ENCODE measurements around the gene ZNF783.

ZNF783 gene

DNA sequence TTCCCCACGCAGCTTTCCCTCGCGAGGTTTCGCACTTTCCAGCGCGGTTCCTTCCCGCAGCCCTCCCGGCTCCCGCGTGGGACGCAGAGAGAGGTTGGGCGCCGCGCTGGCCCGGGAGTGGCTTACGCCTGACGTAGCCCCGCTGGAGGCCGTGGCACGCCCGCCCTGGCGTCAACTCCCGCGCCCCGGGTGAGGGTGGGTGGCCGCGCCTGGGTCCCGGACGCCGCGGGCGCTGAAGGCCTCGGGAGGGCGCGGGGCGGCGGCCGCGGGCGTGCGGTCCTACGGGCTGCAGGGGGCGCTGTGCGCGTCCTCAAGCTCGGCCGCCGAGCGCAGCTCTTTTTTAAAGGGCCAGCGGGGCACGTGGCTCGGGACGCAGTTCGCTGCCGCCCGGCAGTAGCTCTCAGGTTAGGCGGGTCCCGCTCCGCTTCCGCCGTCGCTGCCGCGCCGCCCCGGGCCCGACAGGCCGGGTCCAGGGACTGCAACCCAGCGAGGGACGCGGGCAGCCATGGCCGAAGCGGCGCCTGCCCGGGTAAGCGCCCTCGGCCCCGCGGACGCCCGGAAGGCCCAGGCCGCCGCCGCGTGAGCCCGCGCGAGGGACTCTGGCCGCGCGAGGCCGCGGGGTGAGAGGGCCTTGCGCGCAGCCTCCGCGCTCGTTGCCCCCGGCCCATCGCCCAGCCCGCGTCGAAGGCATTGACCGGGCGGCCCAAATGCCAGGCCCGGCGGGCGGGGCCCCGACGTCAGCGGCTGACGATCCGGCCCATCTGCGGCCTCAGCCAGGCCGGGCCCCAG, at the start of gene ZNF783:
ZNF783 (plus strand) TSS at position 368 of the 789 bp plus-strand sequence; CDS start at position 506, 138 bp downstream.
- peak within 1 kb of the TSS; percentile 98 for H2AFZ ChIP-seq (ENCODE audit: low read length, unreplicated experiment)
- H3K4me1 ChIP-seq (ENCODE audit: control insufficient read depth, insufficient read depth, low read length, unreplicated experiment) = peaks cover 16% of the 10 kb centered on the region
- no peaks in the 10 kb centered on the region for H3K27me3 ChIP-seq (ENCODE audit: insufficient read depth, low read length)
- H3K36me3 ChIP-seq (ENCODE audit: insufficient read depth, low read length) = peaks cover 3% of the 10 kb centered on the region
- peak within 1 kb of the TSS; percentile 100 for H3K4me3 ChIP-seq (ENCODE audit: low read depth, low read length)
- peak within 1 kb of the TSS; percentile 96 for H3K27ac ChIP-seq (ENCODE audit: low read depth, low read length)
- peaks cover 28% of the 10 kb centered on the region for H3K79me2 ChIP-seq (ENCODE audit: control insufficient read depth, insufficient read depth, low read length, unreplicated experiment)

DNA sequence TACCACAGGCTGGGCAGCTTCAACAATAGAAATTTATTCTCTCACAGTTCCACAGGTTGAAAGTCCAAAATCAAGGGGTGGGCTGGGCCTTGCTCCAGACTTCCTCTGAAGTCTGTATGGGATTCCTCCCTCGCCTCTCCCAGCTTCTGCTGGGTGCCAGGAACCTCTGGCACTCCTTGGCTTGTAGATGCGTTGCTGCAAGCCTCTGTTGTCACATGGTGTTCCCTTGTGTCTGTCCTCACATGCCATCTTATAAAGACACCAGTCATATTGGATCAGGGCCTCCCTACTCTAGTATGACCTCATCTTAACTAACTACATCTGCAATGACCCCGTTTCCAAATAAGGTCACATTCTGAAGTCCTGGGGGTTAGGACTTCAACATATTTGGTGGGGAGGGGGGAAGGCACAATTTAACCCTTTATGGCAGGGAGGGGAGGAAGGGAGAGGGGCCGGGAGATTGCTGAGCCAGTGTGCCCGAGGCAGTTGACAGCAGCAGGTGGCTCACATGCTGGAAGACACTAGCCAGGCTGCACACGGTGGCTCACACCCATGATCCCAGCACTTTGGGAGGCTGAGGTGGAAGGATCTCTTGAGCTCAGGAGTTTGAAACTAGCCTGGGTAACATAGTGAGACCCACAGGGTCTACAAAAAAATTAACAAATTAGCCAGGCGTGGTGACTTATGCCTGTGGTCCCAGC, 47.8 kb upstream of the ZNF783 start:
- Histone ChIP-seq H3K4me1 (ENCODE audit: control insufficient read depth, insufficient read depth, low read length, unreplicated experiment) (peaks cover 3% of the 10 kb centered on the region), H3K4me3 (ENCODE audit: low read depth, low read length) (no peak overlapping the region), H3K79me2 (ENCODE audit: control insufficient read depth, insufficient read depth, low read length, unreplicated experiment) (peaks cover 3% of the 10 kb centered on the region), H3K36me3 (ENCODE audit: insufficient read depth, low read length) (peaks cover 55% of the 10 kb centered on the region), H2AFZ (ENCODE audit: low read length, unreplicated experiment) (no peak overlapping the region), H3K27me3 (ENCODE audit: insufficient read depth, low read length) (no peaks in the 10 kb centered on the region), H3K27ac (ENCODE audit: low read depth, low read length) (no peak overlapping the region)

DNA sequence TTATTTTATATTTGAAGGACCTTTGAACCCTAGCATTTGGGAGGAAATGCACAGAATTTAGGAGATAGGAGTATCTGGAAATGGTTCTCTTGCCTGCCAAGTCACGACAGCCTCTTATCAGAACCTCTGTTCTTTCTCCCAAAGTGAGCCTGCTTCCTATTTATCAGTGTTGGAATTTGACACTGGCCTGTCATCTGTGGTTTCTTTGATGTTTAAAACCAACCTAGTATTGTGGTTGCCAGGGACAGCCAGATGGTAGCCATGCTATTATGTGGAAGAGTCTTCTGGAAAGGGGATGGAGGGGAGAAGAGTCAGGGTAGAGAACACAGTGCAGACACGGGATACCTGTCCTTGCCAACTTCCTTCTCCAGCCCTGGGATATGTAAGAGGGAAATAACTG, 45.6 kb upstream of the ZNF783 start:
- H2AFZ ChIP-seq (ENCODE audit: low read length, unreplicated experiment) = no peak overlapping the region
- H3K4me1 ChIP-seq (ENCODE audit: control insufficient read depth, insufficient read depth, low read length, unreplicated experiment) = no peaks in the 10 kb centered on the region
- no peak overlapping the region for H3K4me3 ChIP-seq (ENCODE audit: low read depth, low read length)
- peaks cover 44% of the 10 kb centered on the region for H3K36me3 ChIP-seq (ENCODE audit: insufficient read depth, low read length)
- H3K79me2 ChIP-seq (ENCODE audit: control insufficient read depth, insufficient read depth, low read length, unreplicated experiment) = peaks cover 3% of the 10 kb centered on the region
- H3K27ac ChIP-seq (ENCODE audit: low read depth, low read length) = no peak overlapping the region
- no peaks in the 10 kb centered on the region for H3K27me3 ChIP-seq (ENCODE audit: insufficient read depth, low read length)

DNA sequence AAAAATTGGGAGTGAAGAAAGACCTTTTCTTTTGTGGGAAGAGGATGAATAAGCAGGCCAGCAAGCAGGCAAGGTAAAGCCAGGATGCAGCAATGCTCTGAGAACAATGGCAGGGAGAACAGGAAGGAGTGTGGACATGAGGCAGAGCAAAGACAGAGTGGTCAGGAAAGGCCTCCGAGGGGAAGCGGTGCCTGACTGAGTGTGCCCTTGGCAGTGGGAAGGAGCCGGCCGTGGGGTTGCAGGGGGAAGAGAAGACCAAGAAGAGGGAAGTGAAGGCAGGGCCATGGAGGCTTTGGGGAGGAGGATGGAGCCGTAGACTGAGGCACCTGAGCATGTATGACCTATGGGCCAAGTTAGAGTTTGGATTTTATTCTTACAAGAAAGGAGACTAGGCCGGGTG, 44.4 kb upstream of the ZNF783 start:
- no peaks in the 10 kb centered on the region for H3K4me1 ChIP-seq (ENCODE audit: control insufficient read depth, insufficient read depth, low read length, unreplicated experiment)
- H3K36me3 ChIP-seq (ENCODE audit: insufficient read depth, low read length) = peaks cover 42% of the 10 kb centered on the region; the same call in 1 of the 2 replicates
- no peak overlapping the region for H2AFZ ChIP-seq (ENCODE audit: low read length, unreplicated experiment)
- H3K79me2 ChIP-seq (ENCODE audit: control insufficient read depth, insufficient read depth, low read length, unreplicated experiment) = peaks cover 3% of the 10 kb centered on the region
- no peaks in the 10 kb centered on the region for H3K27me3 ChIP-seq (ENCODE audit: insufficient read depth, low read length)
- no peak overlapping the region for H3K4me3 ChIP-seq (ENCODE audit: low read depth, low read length)
- no peak overlapping the region for H3K27ac ChIP-seq (ENCODE audit: low read depth, low read length)

DNA sequence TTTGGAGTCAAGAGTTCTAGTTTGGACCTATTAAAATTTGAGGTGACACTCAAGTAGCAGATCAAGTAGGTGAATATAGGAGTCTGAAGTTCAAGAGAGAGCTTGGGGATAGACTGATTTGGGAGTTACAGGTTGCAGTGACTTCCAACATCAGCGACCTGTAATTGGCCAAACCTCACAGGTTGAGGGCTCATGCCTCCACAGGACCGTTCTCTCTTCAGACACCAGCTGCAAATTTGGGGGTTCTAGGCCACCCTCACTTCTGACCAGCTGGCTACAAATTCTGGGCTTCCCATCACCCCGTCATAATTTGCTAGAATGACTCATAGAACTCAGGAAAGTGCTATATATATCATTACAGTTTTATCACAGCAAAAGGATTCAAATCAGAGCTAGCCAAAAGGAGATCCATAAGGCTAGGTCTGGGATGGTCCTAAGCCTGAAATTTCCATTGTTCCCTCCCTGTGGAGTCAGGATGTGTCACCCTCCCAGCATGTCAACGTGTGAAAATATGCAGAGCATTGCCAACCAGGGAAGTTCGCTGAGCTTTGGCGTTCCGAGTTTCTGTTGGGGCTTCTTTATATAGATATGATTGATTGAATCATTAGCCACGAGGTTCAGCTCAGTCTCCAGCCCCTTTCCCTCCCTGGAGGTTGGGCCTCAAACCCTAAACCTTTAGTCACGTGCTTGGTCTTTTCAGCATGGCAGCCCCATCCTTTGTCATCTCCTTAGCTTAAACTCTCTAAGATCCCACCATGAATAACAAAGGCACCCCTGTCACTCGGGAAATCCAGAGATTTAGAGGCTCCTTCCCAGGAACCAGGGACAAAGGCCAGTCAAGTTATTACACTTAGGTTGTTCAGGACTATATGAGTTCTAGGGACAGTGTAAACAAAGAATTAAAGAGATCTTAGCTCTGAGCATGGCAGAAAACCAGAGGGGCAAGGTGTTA, 43.3 kb upstream of the ZNF783 start:
- Histone ChIP-seq H3K27ac (ENCODE audit: low read depth, low read length) (no peak overlapping the region), H3K36me3 (ENCODE audit: insufficient read depth, low read length) (peaks cover 35% of the 10 kb centered on the region; the same call in 1 of the 2 replicates)

DNA sequence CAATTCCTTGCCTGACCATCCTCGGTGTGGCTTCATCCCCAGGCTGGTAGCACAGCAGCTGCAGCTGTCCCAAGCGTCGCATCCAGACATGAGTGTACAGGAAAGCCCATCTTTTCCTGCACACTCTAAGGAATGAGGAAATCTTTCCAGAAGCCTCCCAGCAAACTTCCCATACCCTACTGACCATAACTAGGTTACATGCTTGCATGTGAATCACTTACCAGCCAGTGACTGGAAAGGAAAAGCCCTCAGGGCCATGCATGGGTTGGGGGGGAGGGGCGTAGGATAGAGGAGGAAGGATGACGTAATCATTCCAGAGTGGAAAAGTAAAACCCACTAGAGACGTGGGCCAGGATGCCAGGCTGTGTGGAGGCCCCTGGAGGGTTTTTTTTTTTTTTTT, 41.5 kb upstream of the ZNF783 start:
- H3K36me3 ChIP-seq (ENCODE audit: insufficient read depth, low read length) = peaks cover 36% of the 10 kb centered on the region; the same call in 1 of the 2 replicates

More for the DNA sequence above, 43.3 kb upstream of the ZNF783 start:
- no peak overlapping the region for H2AFZ ChIP-seq (ENCODE audit: low read length, unreplicated experiment)
- H3K4me3 ChIP-seq (ENCODE audit: low read depth, low read length) = no peak overlapping the region
- H3K79me2 ChIP-seq (ENCODE audit: control insufficient read depth, insufficient read depth, low read length, unreplicated experiment) = peaks cover 3% of the 10 kb centered on the region
- no peaks in the 10 kb centered on the region for H3K27me3 ChIP-seq (ENCODE audit: insufficient read depth, low read length)
- no peaks in the 10 kb centered on the region for H3K4me1 ChIP-seq (ENCODE audit: control insufficient read depth, insufficient read depth, low read length, unreplicated experiment)

DNA sequence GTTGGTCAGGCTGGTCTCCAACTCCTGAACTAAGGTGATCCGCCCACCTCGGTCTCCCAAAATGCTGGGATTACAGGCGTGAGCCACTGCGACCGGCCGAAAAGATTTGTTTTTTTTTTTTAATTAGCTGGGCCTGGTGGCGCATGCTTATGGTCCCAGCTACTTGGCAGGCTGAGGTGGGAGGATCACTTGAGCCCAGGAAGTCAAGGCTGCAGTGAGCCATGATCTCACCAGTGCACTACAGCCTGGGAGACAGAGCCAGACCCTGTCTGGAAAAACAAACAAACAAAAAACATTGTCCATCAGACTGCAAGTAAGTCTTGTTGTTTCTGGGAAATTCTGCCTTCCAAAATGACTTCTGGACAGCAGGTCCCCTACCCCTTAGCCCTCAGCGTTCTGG, 38.8 kb upstream of the ZNF783 start:
- Histone ChIP-seq H2AFZ (ENCODE audit: low read length, unreplicated experiment) (no peak overlapping the region), H3K27ac (ENCODE audit: low read depth, low read length) (no peak overlapping the region), H3K27me3 (ENCODE audit: insufficient read depth, low read length) (no peaks in the 10 kb centered on the region), H3K4me3 (ENCODE audit: low read depth, low read length) (no peak overlapping the region), H3K79me2 (ENCODE audit: control insufficient read depth, insufficient read depth, low read length, unreplicated experiment) (no peaks in the 10 kb centered on the region), H3K4me1 (ENCODE audit: control insufficient read depth, insufficient read depth, low read length, unreplicated experiment) (peaks cover 6% of the 10 kb centered on the region), H3K36me3 (ENCODE audit: insufficient read depth, low read length) (peaks cover 27% of the 10 kb centered on the region; the same call in 1 of the 2 replicates)

More for the DNA sequence above, 41.5 kb upstream of the ZNF783 start:
- no peaks in the 10 kb centered on the region for H3K27me3 ChIP-seq (ENCODE audit: insufficient read depth, low read length)
- peaks cover 2% of the 10 kb centered on the region for H3K79me2 ChIP-seq (ENCODE audit: control insufficient read depth, insufficient read depth, low read length, unreplicated experiment)
- no peak overlapping the region for H3K4me3 ChIP-seq (ENCODE audit: low read depth, low read length)
- H3K27ac ChIP-seq (ENCODE audit: low read depth, low read length) = no peak overlapping the region
- H2AFZ ChIP-seq (ENCODE audit: low read length, unreplicated experiment) = no peak overlapping the region
- H3K4me1 ChIP-seq (ENCODE audit: control insufficient read depth, insufficient read depth, low read length, unreplicated experiment) = no peaks in the 10 kb centered on the region

DNA sequence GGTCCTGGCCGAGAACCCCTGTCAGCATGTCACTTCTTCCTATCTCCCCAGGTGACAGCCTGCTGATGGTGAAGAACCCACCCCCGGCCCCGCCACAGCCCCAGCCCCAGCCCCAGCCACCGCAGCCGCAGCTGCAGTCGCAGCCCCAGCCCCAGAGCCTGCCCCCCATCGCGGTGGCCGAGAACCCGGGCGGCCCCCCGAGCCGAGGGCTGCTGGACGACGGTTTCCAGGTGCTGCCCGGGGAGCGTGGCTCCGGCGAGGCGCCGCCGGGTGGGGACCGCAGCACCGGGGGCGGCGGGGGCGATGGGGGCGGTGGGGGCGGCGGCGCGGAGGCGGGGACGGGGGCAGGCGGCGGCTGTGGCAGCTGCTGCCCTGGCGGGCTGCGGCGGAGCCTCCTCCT, 38.2 kb upstream of the ZNF783 start:
- Histone ChIP-seq H3K27ac (ENCODE audit: low read depth, low read length) (no peak overlapping the region), H2AFZ (ENCODE audit: low read length, unreplicated experiment) (no peak overlapping the region), H3K36me3 (ENCODE audit: insufficient read depth, low read length) (peaks cover 22% of the 10 kb centered on the region; the same call in 1 of the 2 replicates), H3K27me3 (ENCODE audit: insufficient read depth, low read length) (no peaks in the 10 kb centered on the region), H3K79me2 (ENCODE audit: control insufficient read depth, insufficient read depth, low read length, unreplicated experiment) (no peaks in the 10 kb centered on the region), H3K4me3 (ENCODE audit: low read depth, low read length) (no peak overlapping the region), H3K4me1 (ENCODE audit: control insufficient read depth, insufficient read depth, low read length, unreplicated experiment) (peaks cover 6% of the 10 kb centered on the region)

DNA sequence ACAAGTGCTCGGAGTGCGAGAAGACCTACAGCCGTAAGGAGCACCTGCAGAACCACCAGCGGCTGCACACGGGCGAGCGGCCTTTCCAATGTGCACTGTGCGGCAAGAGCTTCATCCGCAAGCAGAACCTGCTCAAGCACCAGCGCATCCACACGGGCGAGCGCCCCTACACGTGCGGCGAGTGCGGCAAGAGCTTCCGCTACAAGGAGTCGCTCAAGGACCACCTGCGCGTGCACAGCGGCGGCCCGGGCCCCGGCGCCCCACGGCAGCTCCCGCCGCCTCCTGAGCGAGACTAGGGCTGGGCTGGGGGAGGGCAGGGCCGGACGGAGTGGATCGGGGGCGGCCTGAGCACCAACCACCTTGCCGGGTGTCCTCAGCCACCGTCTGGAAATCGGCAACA, 37.6 kb upstream of the ZNF783 start:
- Histone ChIP-seq H3K36me3 (ENCODE audit: insufficient read depth, low read length) (peaks cover 18% of the 10 kb centered on the region; the same call in 1 of the 2 replicates), H3K79me2 (ENCODE audit: control insufficient read depth, insufficient read depth, low read length, unreplicated experiment) (no peaks in the 10 kb centered on the region), H3K4me1 (ENCODE audit: control insufficient read depth, insufficient read depth, low read length, unreplicated experiment) (peaks cover 6% of the 10 kb centered on the region), H3K4me3 (ENCODE audit: low read depth, low read length) (no peak overlapping the region), H2AFZ (ENCODE audit: low read length, unreplicated experiment) (no peak overlapping the region), H3K27ac (ENCODE audit: low read depth, low read length) (no peak overlapping the region), H3K27me3 (ENCODE audit: insufficient read depth, low read length) (no peaks in the 10 kb centered on the region)

DNA sequence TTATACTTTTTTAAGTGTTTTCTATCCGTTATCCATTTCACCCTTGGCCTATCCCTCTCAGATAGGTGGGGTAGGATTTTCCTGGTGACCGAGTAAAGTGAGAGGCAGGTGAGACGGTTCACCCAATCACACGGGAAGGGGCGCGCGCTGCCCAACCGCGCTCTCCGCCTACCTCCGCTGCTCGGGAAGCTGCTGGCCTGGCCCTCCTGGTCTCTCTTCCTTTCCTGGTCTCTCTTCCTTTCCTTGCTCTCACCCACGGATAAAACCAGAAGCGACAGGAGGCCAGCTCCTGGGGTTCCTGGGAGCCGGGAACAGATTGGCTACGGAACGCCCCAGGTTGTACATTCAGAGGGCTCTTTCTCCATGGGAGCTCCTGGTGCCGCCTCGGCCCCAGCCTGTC, 36.9 kb upstream of the ZNF783 start:
- Histone ChIP-seq H3K27ac (ENCODE audit: low read depth, low read length) (no peak overlapping the region), H2AFZ (ENCODE audit: low read length, unreplicated experiment) (no peak overlapping the region), H3K4me1 (ENCODE audit: control insufficient read depth, insufficient read depth, low read length, unreplicated experiment) (peaks cover 6% of the 10 kb centered on the region), H3K4me3 (ENCODE audit: low read depth, low read length) (no peak overlapping the region), H3K27me3 (ENCODE audit: insufficient read depth, low read length) (no peaks in the 10 kb centered on the region), H3K79me2 (ENCODE audit: control insufficient read depth, insufficient read depth, low read length, unreplicated experiment) (no peaks in the 10 kb centered on the region), H3K36me3 (ENCODE audit: insufficient read depth, low read length) (peaks cover 18% of the 10 kb centered on the region; the same call in 1 of the 2 replicates)

All from ACC112 (cell line).